HG02870 (cell line): ENCODE data around the gene TCN2.
A peak's percentile ranks its signal among the peaks of the same experiment; 100 is the strongest.
"Not testable (repeated sequence)": the region's sequence is repeated elsewhere in the genome, so short reads cannot be mapped to it uniquely, and the experiment has no call there.

Source experiments
- ATAC-seq: cut with Tn5 transposase; IDR thresholded peaks from one replicate; pipeline ENCODE4 v1.9.1; 2021; ENCODE audit warnings: mild to moderate bottlenecking, moderate library complexity; ENCODE audit not compliant: unreplicated experiment

The TCN2 gene

GRCh38 chr22:30575859-30576258, 31.1 kb upstream of the TCN2 start:
- ATAC-seq, result no peak

GRCh38 chr22:30578481-30578880, 28.5 kb upstream of the TCN2 start:
- ATAC-seq, result no peak

GRCh38 chr22:30580896-30581295, 26.1 kb upstream of the TCN2 start:
- no peak for ATAC-seq

DNA sequence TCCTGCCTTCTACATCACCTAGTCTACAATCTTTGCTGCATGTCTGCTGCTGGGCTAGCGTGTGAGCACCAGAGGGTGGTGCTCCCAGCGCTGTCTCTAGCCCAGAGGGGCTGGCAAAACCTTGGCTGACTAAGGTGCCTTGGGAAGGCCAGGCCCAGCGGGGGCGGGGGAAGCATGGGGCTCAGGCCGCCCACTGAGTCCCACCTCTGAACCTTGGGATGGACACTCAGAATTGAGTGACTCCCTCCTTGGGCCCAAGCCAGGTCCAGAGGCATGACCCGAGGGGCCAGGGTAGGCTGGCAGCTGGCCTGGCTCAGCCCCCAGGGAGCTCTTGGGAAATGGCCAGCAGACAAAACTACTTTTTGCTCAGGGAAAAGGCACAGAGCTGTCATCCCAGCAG, 24.9 kb upstream of the TCN2 start:
- ATAC-seq, result no peak

- ATAC-seq, result no peak
These were observed 24.0 kb upstream of the TCN2 start for GRCh38 chr22:30582788-30583545.

DNA sequence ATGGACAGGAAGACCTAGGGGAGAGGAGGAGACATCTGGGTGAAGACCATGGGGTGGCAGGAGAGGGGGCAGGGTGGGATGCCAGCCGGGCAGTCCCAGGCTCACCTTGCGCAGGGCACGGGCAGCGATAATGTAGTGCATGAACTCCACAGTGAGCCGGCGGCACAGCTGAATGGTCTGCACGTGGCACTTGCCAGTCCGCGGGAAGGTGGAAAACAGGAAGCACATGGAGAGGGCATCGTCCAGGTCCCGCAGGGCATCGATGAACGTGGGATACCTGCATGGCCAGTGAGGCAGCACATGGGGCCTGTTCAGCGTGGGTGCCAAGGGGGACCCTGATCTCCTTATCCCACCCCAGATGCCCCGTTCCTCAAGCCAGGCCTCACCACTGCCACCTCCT, 22.5 kb upstream of the TCN2 start:
- no peak for ATAC-seq

- no peak for ATAC-seq
These were observed 20.6 kb upstream of the TCN2 start for GRCh38 chr22:30586414-30586813.

DNA sequence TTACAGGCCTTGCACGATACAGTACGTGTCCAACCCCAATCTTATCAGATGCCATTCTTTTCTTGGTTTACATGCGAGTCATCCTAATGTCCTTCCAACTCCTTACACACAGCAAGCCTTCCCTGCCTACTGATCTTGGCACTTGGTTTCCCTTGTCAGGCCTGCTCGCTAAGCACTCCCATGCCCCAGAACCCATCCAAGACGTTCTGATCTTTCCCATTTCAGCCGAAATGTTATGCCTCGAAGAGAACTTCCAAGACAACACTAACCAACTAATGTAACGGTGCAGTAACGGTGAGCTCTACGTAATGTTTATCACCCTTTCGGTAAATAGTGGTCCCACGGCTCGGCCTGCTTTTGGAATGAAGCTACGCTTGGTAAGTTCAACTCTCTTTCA, 15.8 kb upstream of the TCN2 start:
- no peak for ATAC-seq

- peak; percentile 95 for ATAC-seq
These were observed 15.2 kb upstream of the TCN2 start, which contains the start of gene PES1 for GRCh38 chr22:30591588-30592359. Gene PES1 (minus strand): TSS chr22:30591910. CDS start chr22:30591833, 77 bp downstream.

GRCh38 chr22:30592360-30592713, 14.6 kb upstream of the TCN2 start:
- ATAC-seq, result not testable (repeated sequence)

DNA sequence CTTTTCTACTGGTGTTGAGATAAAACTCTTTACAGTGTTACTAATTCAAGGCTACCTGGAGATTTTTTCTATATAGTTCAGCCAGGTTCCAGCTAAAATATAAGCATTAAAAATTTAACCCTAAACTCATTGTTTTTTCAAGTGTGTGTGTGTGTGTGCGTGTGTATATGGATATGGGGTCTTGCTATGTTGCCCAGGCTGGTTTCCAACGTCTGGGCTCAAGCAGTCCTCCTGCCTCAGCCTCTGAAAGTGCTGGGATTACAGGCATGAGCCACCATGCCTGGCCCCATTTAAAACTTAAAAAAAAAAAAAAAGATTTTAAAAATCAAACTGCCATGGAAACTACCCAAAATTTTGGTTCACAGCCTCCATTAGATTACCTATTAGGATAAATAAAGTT, 10.8 kb upstream of the TCN2 start:
- no peak for ATAC-seq

DNA sequence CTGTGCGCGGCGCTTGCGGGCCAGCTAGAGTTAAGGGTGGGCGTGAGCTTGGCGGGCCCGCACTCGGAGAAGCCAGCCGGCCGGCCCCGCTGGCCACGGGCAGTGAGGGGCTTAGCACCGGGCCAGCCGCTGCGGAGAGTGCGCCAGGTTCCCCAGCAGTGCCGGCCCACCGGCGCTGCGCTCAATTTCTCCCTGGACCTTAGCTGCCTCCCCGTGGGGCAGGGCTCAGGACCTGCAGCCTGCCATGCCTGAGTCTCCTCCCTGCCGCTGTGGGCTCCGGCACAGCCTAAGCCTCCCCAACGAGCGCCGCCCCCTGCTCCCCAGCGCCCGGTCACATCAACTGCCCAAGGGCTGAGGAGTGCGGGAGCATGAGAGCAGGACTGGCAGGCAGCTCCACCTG, 10.1 kb upstream of the TCN2 start:
- no peak for ATAC-seq

DNA sequence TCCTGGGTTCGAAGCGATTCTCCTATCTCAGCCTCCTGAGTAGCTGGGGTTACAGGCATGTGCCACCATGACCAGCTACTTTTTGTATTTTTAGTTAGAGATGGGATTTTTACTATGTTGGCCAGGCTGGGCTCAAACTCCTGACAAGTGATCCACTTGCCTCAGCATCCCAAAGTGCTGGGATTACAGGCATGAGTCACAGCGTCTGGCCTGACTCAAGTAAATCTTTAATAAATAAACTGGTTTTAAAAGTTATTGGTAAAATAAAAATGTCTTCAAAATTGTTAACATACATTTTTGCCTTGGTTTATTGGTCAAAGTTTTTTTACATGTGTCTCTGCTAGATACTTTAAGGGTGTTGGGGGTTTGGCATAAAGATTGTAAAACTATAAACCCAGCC, 8.0 kb upstream of the TCN2 start:
- no peak for ATAC-seq

DNA sequence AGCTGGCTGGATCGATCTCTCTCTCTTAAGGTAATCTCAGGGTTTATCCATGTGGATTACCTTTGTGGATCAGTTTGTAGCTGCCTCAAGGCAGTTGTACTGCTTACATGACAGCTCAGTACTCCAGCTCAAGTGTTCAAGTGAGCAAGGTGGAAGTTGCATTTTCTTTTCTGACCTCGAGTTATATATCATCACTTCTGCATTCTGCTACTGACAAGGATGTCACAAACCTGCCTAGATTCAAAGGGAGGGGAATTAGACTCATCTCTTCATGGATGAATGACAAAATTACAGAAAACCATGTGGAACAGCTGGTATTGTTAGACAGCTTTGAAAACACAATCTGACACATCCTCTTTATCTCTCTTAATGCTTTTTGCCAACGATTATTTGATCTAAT, 6.1 kb upstream of the TCN2 start:
- ATAC-seq, result no peak

GRCh38 chr22:30601464-30601863, 5.5 kb upstream of the TCN2 start:
- no peak for ATAC-seq

DNA sequence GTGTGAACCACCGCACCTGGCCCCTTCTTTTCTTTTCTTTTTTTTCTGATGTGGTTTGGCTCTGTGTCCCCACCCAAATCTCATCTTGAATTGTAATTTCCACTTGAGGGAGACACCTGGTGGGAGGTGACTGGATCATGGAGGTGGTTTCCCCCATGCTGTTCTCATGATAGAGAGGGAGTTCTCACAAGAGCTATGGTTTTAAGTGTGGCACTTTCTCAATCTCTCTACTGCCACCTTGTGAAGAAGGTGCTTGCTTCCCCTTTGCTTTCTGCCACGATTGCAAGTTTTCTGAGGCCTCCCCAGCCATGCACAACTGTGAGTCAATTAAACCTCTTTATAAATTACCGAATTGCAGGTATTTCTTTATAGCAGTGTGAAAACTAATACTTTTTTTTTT, 4.9 kb upstream of the TCN2 start:
- no peak for ATAC-seq

- ATAC-seq, result no peak
These were observed 3.2 kb upstream of the TCN2 start for GRCh38 chr22:30603801-30604200.

- ATAC-seq, result no peak
These were observed 2.3 kb upstream of the TCN2 start for GRCh38 chr22:30604723-30605122.

DNA sequence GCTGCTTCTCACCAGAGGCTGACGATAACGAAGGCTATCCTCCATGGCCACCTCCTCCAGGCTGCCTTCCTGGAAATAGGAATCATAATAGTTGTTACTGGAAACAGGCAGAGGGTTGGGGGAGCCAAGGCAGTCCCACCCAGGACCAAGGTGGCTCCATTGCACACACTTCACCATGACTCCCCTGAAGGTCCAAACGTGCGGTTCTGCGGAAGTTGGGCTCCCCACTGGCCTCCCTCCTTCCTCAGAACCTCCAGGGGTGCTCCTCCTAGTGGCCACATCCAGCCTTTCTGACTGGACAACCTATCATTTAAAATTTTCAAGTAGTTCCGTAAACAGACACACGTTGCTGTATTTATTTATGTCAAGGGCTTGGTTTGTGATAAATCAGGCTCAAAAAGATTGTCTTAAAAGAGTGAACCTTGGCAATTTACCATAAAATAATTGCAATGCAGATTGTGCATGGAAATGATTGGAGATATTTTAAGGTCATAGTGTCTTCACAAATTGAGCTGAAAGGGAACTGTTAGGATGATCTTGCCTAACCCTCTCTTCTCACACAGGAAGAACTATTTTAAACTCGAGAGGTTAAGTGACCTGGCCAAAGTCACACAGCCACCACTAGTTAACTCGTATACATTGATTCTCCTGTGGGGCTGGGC, 1.4 kb upstream of the TCN2 start:
- no peak for ATAC-seq

GRCh38 chr22:30607300-30607930, 441 bp downstream of the TCN2 start:
- no peak for ATAC-seq

GRCh38 chr22:30607939-30608338, 965 bp downstream of the TCN2 start:
- no peak for ATAC-seq
